Hindlimb muscle (tissue), 1 donor: ENCODE results near the gene KCNG3. TPM values are rescaled to one million over a fixed set of nuclear protein-coding genes. Genes with fewer than 3 reads are reported as not detected.

Experiments
- DNase-seq: peaks from one replicate; pipeline ENCODE4 v3.0.0-alpha.2; 2013
- polyA plus RNA-seq: library from polyadenylated mRNA; unstranded; fragments of 120-200 nt; gene quantifications from one replicate; pipeline ENCODE4 v1.2.1, GENCODE V29; 2013; ENCODE audit not compliant: insufficient read length

Gene KCNG3
- polyA plus RNA-seq, 1 donor = 0.05 TPM

- DNase-seq = no peak
Measured at GRCh38 chr2:42480402-42480801, 13.4 kb downstream of the KCNG3 start.

- DNase-seq = no peak
Measured at GRCh38 chr2:42474765-42475454, 18.9 kb downstream of the KCNG3 start.

- no peak for DNase-seq
Measured at GRCh38 chr2:42470706-42471105, 23.1 kb downstream of the KCNG3 start.

GRCh38 chr2:42464631-42465030 is 29.2 kb downstream of the KCNG3 start:
- no peak for DNase-seq

- DNase-seq = no peak
Measured at GRCh38 chr2:42463570-42463969, 30.2 kb downstream of the KCNG3 start.

- no peak for DNase-seq
Measured at GRCh38 chr2:42459296-42459695, 34.5 kb downstream of the KCNG3 start.

- DNase-seq = no peak
Measured at GRCh38 chr2:42458396-42458795, 35.4 kb downstream of the KCNG3 start.

- no peak for DNase-seq
Measured at GRCh38 chr2:42457011-42457410, 36.8 kb downstream of the KCNG3 start.

- DNase-seq = no peak
Measured at GRCh38 chr2:42456126-42456839, 37.5 kb downstream of the KCNG3 start.

GRCh38 chr2:42452545-42452944 is 41.2 kb downstream of the KCNG3 start:
- DNase-seq = no peak

- no peak for DNase-seq
Measured at GRCh38 chr2:42450136-42450535, 43.6 kb downstream of the KCNG3 start.

GRCh38 chr2:42449163-42450087 is 44.4 kb downstream of the KCNG3 start:
- no peak for DNase-seq

GRCh38 chr2:42448163-42448562 is 45.6 kb downstream of the KCNG3 start:
- no peak for DNase-seq

- DNase-seq = no peak
Measured at GRCh38 chr2:42446503-42447271, 47.1 kb downstream of the KCNG3 start.

GRCh38 chr2:42443718-42444399 is 49.9 kb downstream of the KCNG3 start:
- no peak for DNase-seq

GRCh38 chr2:42442774-42443173 is 51.0 kb downstream of the KCNG3 start:
- DNase-seq = no peak

- DNase-seq = no peak
Measured at GRCh38 chr2:42438685-42439084, 55.1 kb downstream of the KCNG3 start.

- no peak for DNase-seq
Measured at GRCh38 chr2:42436370-42436769, 57.4 kb downstream of the KCNG3 start.

GRCh38 chr2:42435628-42436027 is 58.2 kb downstream of the KCNG3 start:
- DNase-seq = no peak

GRCh38 chr2:42430188-42430587 is 63.6 kb downstream of the KCNG3 start:
- no peak for DNase-seq

GRCh38 chr2:42429352-42429751 is 64.4 kb downstream of the KCNG3 start:
- no peak for DNase-seq

- no peak for DNase-seq
Measured at GRCh38 chr2:42425697-42426096, 68.1 kb downstream of the KCNG3 start.
